GM12878 (cell line): ENCODE measurements around the gene PRPF6. TPM values are rescaled to one million over a fixed set of nuclear protein-coding genes. Genes with fewer than 3 reads are reported as not detected.

Experiments
- ATAC-seq: fragments of 200-7000 bp; cut with Tn5 transposase; 3 replicates; pipeline ENCODE4 v1.9.1; 2020; ENCODE audit warnings: mild to moderate bottlenecking, moderate library complexity
- BruUV-seq: library from RNA; stranded (reverse); fragments of 400-500 nt; replicated peaks from 2 replicates; lab custom pipeline; 2021; lab: Mats Ljungman, UMichigan
- CTCF ChIA-PET: fragments of 300-600 bp; sonication (Branson Sonifier 250); formaldehyde crosslinking; extraction: SDS; loops from one replicate; lab custom pipeline; 2021; ENCODE audit warnings: inconsistent platforms; lab: Yijun Ruan, JAX
- POLR2A ChIA-PET: fragments of 350-600 bp; formaldehyde crosslinking; extraction: SDS; loops from one replicate; lab custom pipeline; 2021; ENCODE audit warnings: inconsistent platforms; lab: Charles Lee
- RAD21 ChIA-PET: fragments of 300-600 bp; sonication (Branson Sonifier 250); formaldehyde crosslinking; loops from one replicate; lab custom pipeline; 2023; ENCODE audit warnings: antibody characterized with exemption; ENCODE audit not compliant: unreplicated experiment; lab: Charles Lee
- SMC1A ChIA-PET: fragments of 300-600 bp; sonication (Branson Sonifier 250); formaldehyde crosslinking; loops from one replicate; lab custom pipeline; 2023; ENCODE audit not compliant: unreplicated experiment, uncharacterized antibody; lab: Charles Lee
- DNase-seq: peaks from one replicate; pipeline ENCODE4 v3.0.0-alpha.2; 2011; ENCODE audit warnings: low read depth, low spot score
- FAIRE-seq: peaks from 3 replicates; lab custom pipeline; 2011; peaks lifted over from hg19 to GRCh38; lab: Jason Lieb, UNC
- H2AFZ ChIP-seq: 2 replicates; pipeline ENCODE4 v1.6.0; 2011; ENCODE audit warnings: low read depth, low read length, control low read depth; ENCODE audit not compliant: control insufficient read depth
- H3K27ac ChIP-seq: 2 replicates; pipeline ENCODE4 v1.5.1; 2011; ENCODE audit warnings: control low read depth; ENCODE audit not compliant: control insufficient read depth, insufficient read depth
- H3K27me3 ChIP-seq, 2 experiments: replicated peaks in 1 of 2; 2 replicates each; pipeline versions ENCODE4 v1.6.0 to v1.6.1; 2011; ENCODE audit warnings: low read length in 1 of 2; ENCODE audit not compliant: control insufficient read depth in 2 of 2, insufficient read depth in 2 of 2
- H3K36me3 ChIP-seq, 2 experiments: 2 replicates each; pipeline ENCODE4 v1.5.1; 2011; ENCODE audit warnings: low read length in 1 of 2; ENCODE audit not compliant: control insufficient read depth in 2 of 2, insufficient read depth in 2 of 2
- H3K4me1 ChIP-seq: 2 replicates; pipeline ENCODE4 v1.6.1; 2011; ENCODE audit warnings: mild to moderate bottlenecking, low read length, moderate library complexity, mixed read lengths; ENCODE audit not compliant: control insufficient read depth, insufficient read depth
- H3K4me2 ChIP-seq: 2 replicates; pipeline ENCODE4 v1.6.0; 2011; ENCODE audit warnings: control low read depth; ENCODE audit not compliant: control insufficient read depth, insufficient read depth
- H3K4me3 ChIP-seq: fragments of 200-600 bp; sonication (generic); 2 replicates; pipeline ENCODE4 v1.5.1; 2016
- H3K79me2 ChIP-seq: 2 replicates; pipeline ENCODE4 v1.6.0; 2011; ENCODE audit warnings: low read length; ENCODE audit not compliant: control insufficient read depth, insufficient read depth
- H3K9ac ChIP-seq: 2 replicates; pipeline ENCODE4 v1.8.0; 2011; ENCODE audit warnings: low read length, control low read depth, mixed read lengths; ENCODE audit not compliant: control insufficient read depth, insufficient read depth
- H3K9me3 ChIP-seq: replicated peaks from 3 replicates; pipeline ENCODE4 v1.5.1; 2011; ENCODE audit warnings: mild to moderate bottlenecking, low read length; ENCODE audit not compliant: control insufficient read depth, insufficient read depth
- H4K20me1 ChIP-seq: 2 replicates; pipeline ENCODE4 v1.6.0; 2011; ENCODE audit not compliant: control insufficient read depth, insufficient read depth
- E2F4 ChIP-seq: IDR thresholded peaks from 2 replicates; pipeline ENCODE4 v1.6.1; 2012; ENCODE audit warnings: low read depth, low read length, improper control_type of control experiment
- FOXK2 ChIP-seq: fragments of 450-650 bp; IDR thresholded peaks from 2 replicates; pipeline ENCODE4 v1.6.1; 2017; ENCODE audit warnings: mild to moderate bottlenecking, moderate library complexity
- NFXL1 ChIP-seq: fragments of 450-650 bp; IDR thresholded peaks from 2 replicates; pipeline ENCODE4 v1.6.1; 2017; ENCODE audit warnings: antibody characterized with exemption, mild to moderate bottlenecking, borderline replicate concordance
- PBX3 ChIP-seq: IDR thresholded peaks from 2 replicates; pipeline ENCODE4 v1.6.1; 2011; ENCODE audit warnings: mild to moderate bottlenecking, low read depth, low read length, moderate library complexity; ENCODE audit not compliant: insufficient replicate concordance
- RBBP5 ChIP-seq: fragments of 200-600 bp; sonication (generic); conservative IDR thresholded peaks from 2 replicates; pipeline ENCODE4 v1.6.1; 2016
- SPI1 ChIP-seq: IDR thresholded peaks from 2 replicates; pipeline ENCODE4 v1.6.1; 2011; ENCODE audit warnings: low read depth, mild to moderate bottlenecking, low read length, moderate library complexity, borderline replicate concordance; ENCODE audit not compliant: insufficient read depth
- SREBF2 ChIP-seq: IDR thresholded peaks from 2 replicates; pipeline ENCODE4 v1.6.1; 2012; ENCODE audit warnings: mild to moderate bottlenecking, low read length
- STAT3 ChIP-seq: IDR thresholded peaks from 2 replicates; pipeline ENCODE4 v1.6.1; 2011; ENCODE audit warnings: low read depth, low read length, improper control_type of control experiment
- ZNF24 ChIP-seq: fragments of 450-650 bp; IDR thresholded peaks from 2 replicates; pipeline ENCODE4 v1.6.1; 2017; ENCODE audit warnings: antibody characterized with exemption, mild to moderate bottlenecking
- WGBS: methylation state at CpG from one replicate; pipeline ENCODE4 v1.1.6; 2016; ENCODE audit warnings: low lambda C conversion rate; ENCODE audit not compliant: insufficient replicate concordance, insufficient coverage; ENCODE audit errors: missing lambda C conversion rate; 5-methylcytosine and 5-hydroxymethylcytosine counted together
- in situ Hi-C: fragments of 300-500 bp; cut with MboI; formaldehyde crosslinking; loops from 9 replicates; pipeline ENCODE4 v1.14.3; 2018; ENCODE audit warnings: mixed read lengths
- intact Hi-C: fragments of 100-400 bp; cut with micrococcal nuclease; formaldehyde crosslinking; loops from one replicate; pipeline ENCODE4 v1.14.2; 2022; ENCODE audit not compliant: unreplicated experiment
- polyA plus RNA-seq, 11 experiments: library from polyadenylated mRNA; depleted of rRNA in 4 of 11; unstranded in 6 of 11; stranded (reverse) in 5 of 11; fragments of >200 nt; fragmentation: Nextera tagmentation in 4 of 11; fragmentation: Illumina TruSeq in 1 of 11; extraction: Ambion mirVana in 4 of 11; extraction: Trizol in 1 of 11; gene quantifications; 1 replicate in 1 of 11; 2 replicates in 10 of 11; pipeline versions ENCODE4 v1.2.1 to v1.2.3, GENCODE V29; 2011 to 2016; ENCODE audit warnings: inconsistent platforms in 2 of 11, missing spikeins in 2 of 11, low read depth in 1 of 11
- total RNA-seq, 4 experiments: library from RNA; depleted of rRNA in 3 of 4; stranded (reverse); fragments of >200 nt in 3 of 4; fragmentation: Illumina TruSeq in 1 of 4; extraction: Trizol in 1 of 4; gene quantifications; 2 replicates each; pipeline versions ENCODE4 v1.2.1 to v1.2.3, GENCODE V29; 2013 to 2021

PRPF6 gene
- total and polyA plus RNA-seq, 10 of the 15 experiments (the other 5 are each of a cell fraction or from before 2014, with no cell fraction given) = 5.0 to 102 (median 71.3) TPM

- POLR2A ChIA-PET = interaction anchor here (2.4 kb wide), 1 partner anchor 10 kb away, joined by 6 read pairs; the partner anchor contains the start of gene TCEA2
- no peak overlapping the region for H3K4me3 ChIP-seq
- DNase-seq = no peak
- H3K27ac ChIP-seq = no peak overlapping the region
- no peaks in the 10 kb centered on the region for H3K9me3 ChIP-seq
- H3K79me2 ChIP-seq = peaks cover 17% of the 10 kb centered on the region
- peaks cover 3 to 22% of the 10 kb centered on the region in 2 experiments for H3K36me3 ChIP-seq
- H3K9ac ChIP-seq = no peak overlapping the region
- CTCF ChIA-PET = interaction anchor here (1.2 to 2.8 kb wide), 3 partner anchors 15 to 90 kb away, joined by 3 to 7 read pairs (median 5); no protein-coding TSS in a partner anchor
- no peak for TF ChIP-seq ZNF24
- no peak for TF ChIP-seq PBX3
- TF ChIP-seq E2F4 = no peak
- TF ChIP-seq STAT3 = no peak
- TF ChIP-seq FOXK2 = no peak
- TF ChIP-seq SREBF2 = no peak
- TF ChIP-seq RBBP5 = no peak
- no peak for TF ChIP-seq SPI1
- no peak for TF ChIP-seq NFXL1
- 54% methylated on average over 14 of the region's 14 CpGs for WGBS
- no peak for FAIRE-seq
- H3K4me2 ChIP-seq = no peak overlapping the region
- RAD21 ChIA-PET = no interaction called here
- intact Hi-C loops = no loop called here
- in situ Hi-C loops = no loop called here
- ATAC-seq = no peak
- peaks cover 8% of the 10 kb centered on the region; the same call in 1 of the 2 replicates for H3K4me1 ChIP-seq
- H4K20me1 ChIP-seq = no peaks in the 10 kb centered on the region
- no TSS peak for BruUV-seq
- H3K27me3 ChIP-seq = no peaks in the 10 kb centered on the region
- no peak overlapping the region for H2AFZ ChIP-seq
- SMC1A ChIA-PET = no interaction called here
These were observed 91.6 kb downstream of the PRPF6 start for GRCh38 chr20:64072498-64073063.
